ENCODE measurements around the gene EPSTI1. TPM values are rescaled to one million over a fixed set of nuclear protein-coding genes. Genes with fewer than 3 reads are reported as not detected.

Gene EPSTI1, protein sequence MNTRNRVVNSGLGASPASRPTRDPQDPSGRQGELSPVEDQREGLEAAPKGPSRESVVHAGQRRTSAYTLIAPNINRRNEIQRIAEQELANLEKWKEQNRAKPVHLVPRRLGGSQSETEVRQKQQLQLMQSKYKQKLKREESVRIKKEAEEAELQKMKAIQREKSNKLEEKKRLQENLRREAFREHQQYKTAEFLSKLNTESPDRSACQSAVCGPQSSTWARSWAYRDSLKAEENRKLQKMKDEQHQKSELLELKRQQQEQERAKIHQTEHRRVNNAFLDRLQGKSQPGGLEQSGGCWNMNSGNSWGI
- 0.10 TPM in 1 of 5 replicates, not detected in the others for total RNA-seq (2022; extraction: Qiagen RNA extraction; ENCODE audit: low read depth)

DNA sequence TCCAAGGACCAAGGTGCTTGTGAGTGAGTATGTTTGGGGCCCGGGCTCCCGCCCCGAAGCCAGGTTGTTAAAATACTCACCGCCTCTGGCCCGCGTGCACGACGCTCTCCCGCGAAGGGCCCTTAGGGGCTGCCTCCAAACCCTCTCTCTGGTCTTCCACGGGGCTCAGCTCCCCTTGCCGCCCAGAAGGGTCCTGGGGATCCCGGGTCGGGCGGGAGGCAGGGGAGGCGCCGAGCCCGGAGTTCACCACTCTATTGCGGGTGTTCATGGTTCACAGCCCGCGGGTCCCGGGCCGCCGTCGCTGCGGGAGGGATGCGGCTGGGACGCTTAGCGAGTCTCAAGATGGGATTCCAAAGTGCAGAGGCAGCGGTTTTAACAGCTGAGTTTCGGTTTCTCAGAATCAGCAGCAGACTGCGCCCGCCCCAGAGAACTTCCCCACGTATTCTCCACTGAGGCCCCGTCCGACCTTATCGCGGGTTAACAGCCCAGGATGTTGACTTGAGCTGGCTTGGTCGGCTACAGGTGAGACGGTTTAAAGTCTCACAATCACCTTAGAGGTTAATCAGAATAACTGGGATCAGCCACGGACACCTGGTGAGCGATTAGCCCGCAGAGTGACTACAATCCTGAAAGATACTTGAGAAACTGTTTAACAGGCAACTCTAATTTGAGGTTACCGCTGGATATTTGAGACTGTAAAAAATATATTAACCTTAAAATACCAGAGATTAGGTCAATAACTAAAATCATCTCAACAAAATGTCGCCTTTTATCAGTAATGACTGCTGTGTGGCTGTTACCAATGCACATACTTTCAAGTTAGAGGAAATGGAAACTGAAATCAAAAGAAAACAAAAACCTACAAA lies at the start of gene EPSTI1:
Gene EPSTI1 (minus strand): TSS at position 344 of the 866 bp plus-strand sequence. CDS start 76 bp downstream, at position 268.

DNA sequence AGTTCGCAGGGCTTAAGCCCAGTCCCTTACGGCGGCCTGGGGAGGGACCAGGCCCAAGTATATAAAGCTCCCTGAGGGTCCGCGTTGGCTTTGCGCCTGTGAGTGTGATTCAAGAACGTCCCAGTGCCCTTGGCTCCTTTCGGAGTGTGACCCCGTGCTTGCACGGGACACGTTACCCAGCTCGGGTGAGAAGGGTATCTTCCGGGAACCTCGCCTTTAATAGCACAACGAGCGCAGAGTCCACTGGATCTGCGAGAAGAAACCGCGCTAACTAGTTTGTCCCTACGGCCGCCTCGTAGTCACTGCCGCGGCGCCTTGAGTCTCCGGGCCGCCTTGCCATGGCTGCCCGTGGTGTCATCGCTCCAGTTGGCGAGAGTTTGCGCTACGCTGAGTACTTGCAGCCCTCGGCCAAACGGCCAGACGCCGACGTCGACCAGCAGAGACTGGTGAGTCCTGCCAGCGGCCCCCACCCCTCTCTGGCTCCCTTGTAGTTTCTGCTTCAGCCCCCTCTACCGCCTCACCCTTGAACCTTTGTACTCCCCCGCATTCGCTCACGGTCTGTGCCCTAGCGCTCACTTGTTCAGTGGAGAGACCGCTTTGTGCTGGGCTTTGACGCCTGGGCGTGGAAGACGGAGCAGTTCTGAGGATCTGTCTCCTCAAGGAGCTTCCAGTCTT lies 31.4 kb upstream of the EPSTI1 start, which contains the start of gene DNAJC15:
Gene DNAJC15 (plus strand): TSS at position 298 of the 675 bp plus-strand sequence. CDS start 41 bp downstream, at position 339.

Other genes with a start within 250 kb of the EPSTI1 start
- gene FAM216B, start 210.7 kb downstream of the EPSTI1 start, total RNA-seq (2022; extraction: Qiagen RNA extraction; ENCODE audit: low read depth), result not detected in 5 replicates
- gene DNAJC15, start 31.3 kb upstream of the EPSTI1 start, total RNA-seq (2022; extraction: Qiagen RNA extraction; ENCODE audit: low read depth), result 0.01 to 0.03 TPM (median 0.02 TPM) in 3 of 5 replicates, not detected in the others